Glutamatergic neuron (in vitro differentiated cells): ENCODE results near the gene IRF1. TPM values are rescaled to one million over a fixed set of nuclear protein-coding genes. Genes with fewer than 3 reads are reported as not detected.

Experiments
- DNase-seq: peaks from one replicate; pipeline ENCODE4 v3.0.0; 2022
- H3K27ac Mint-ChIP-seq: one replicate; pipeline ENCODE4 v1.8.0; 2020; ENCODE audit warnings: mild to moderate bottlenecking, mixed read lengths, inconsistent platforms; ENCODE audit not compliant: unreplicated experiment
- H3K27me3 Mint-ChIP-seq: one replicate; pipeline ENCODE4 v1.8.0; 2020; ENCODE audit warnings: mild to moderate bottlenecking, moderate library complexity, mixed read lengths, inconsistent platforms; ENCODE audit not compliant: unreplicated experiment
- H3K36me3 Mint-ChIP-seq: one replicate; pipeline ENCODE4 v1.8.0; 2020; ENCODE audit warnings: mild to moderate bottlenecking, mixed read lengths, inconsistent platforms; ENCODE audit not compliant: unreplicated experiment
- H3K4me1 Mint-ChIP-seq: one replicate; pipeline ENCODE4 v1.8.0; 2020; ENCODE audit warnings: mild to moderate bottlenecking, low read depth, mixed read lengths, inconsistent platforms; ENCODE audit not compliant: unreplicated experiment
- H3K4me3 Mint-ChIP-seq: one replicate; pipeline ENCODE4 v1.8.0; 2020; ENCODE audit warnings: mild to moderate bottlenecking, mixed read lengths, inconsistent platforms; ENCODE audit not compliant: unreplicated experiment
- H3K9me3 Mint-ChIP-seq: one replicate; pipeline ENCODE4 v1.8.0; 2020; ENCODE audit warnings: mild to moderate bottlenecking, moderate library complexity, mixed read lengths, inconsistent platforms; ENCODE audit not compliant: unreplicated experiment
- CTCF ChIP-seq: fragments of 200-600 bp; sonication (generic); IDR thresholded peaks from one replicate; pipeline ENCODE4 v1.5.0; 2021; ENCODE audit not compliant: partially characterized antibody, unreplicated experiment
- total RNA-seq: library from RNA; stranded (reverse); fragmentation: NEBNext Ultra II Directional; extraction: Animal tissue kit (Norgen Biotek cat#: 25700); gene quantifications from one replicate; pipeline ENCODE4 v1.2.1, GENCODE V29; 2021; ENCODE audit not compliant: unreplicated experiment

IRF1 gene
- total RNA-seq, 1 donor from 2014 or later: 2.8 TPM

GRCh38 chr5:132460846-132461568 is 29.6 kb downstream of the IRF1 start:
- peaks cover 12% of the 10 kb centered on the region for H3K27me3 Mint-ChIP-seq
- TF ChIP-seq CTCF: no peak
- no peaks in the 10 kb centered on the region for H3K36me3 Mint-ChIP-seq
- no peak overlapping the region for H3K4me3 Mint-ChIP-seq
- H3K9me3 Mint-ChIP-seq: peaks cover 14% of the 10 kb centered on the region
- peaks cover 24% of the 10 kb centered on the region for H3K4me1 Mint-ChIP-seq
- H3K27ac Mint-ChIP-seq: no peak overlapping the region
- DNase-seq: no peak

- Mint-ChIP-seq H3K36me3 (no peaks in the 10 kb centered on the region), H3K27me3 (peaks cover 12% of the 10 kb centered on the region), H3K4me1 (peaks cover 26% of the 10 kb centered on the region), H3K27ac (peak overlapping the region; percentile 81), H3K9me3 (peaks cover 15% of the 10 kb centered on the region), H3K4me3 (no peak overlapping the region)
- DNase-seq: no peak
- TF ChIP-seq CTCF: peak; percentile 14
Observed at GRCh38 chr5:132459983-132460838, 30.4 kb downstream of the IRF1 start.

- Mint-ChIP-seq H3K4me3 (no peak overlapping the region), H3K36me3 (no peaks in the 10 kb centered on the region), H3K27me3 (peaks cover 12% of the 10 kb centered on the region), H3K9me3 (peaks cover 14% of the 10 kb centered on the region), H3K4me1 (peaks cover 20% of the 10 kb centered on the region), H3K27ac (peak overlapping the region; percentile 81)
- DNase-seq: peak; percentile 60
- no peak for TF ChIP-seq CTCF
Observed at GRCh38 chr5:132459031-132459982, 31.3 kb downstream of the IRF1 start.

GRCh38 chr5:132458651-132459030 is 31.9 kb downstream of the IRF1 start:
- no peak for TF ChIP-seq CTCF
- Mint-ChIP-seq H3K27ac (no peak overlapping the region), H3K9me3 (peaks cover 14% of the 10 kb centered on the region), H3K27me3 (peaks cover 9% of the 10 kb centered on the region), H3K4me1 (peaks cover 18% of the 10 kb centered on the region), H3K4me3 (no peak overlapping the region), H3K36me3 (no peaks in the 10 kb centered on the region)
- DNase-seq: no peak
